Hepatocyte (in vitro differentiated cells): Measurements from ENCODE around the gene GFOD1.

Experiments used
- EZH2 ChIP-seq: fragments of 200-600 bp; sonication (generic); IDR thresholded peaks from 2 replicates; pipeline ENCODE4 v1.6.1; 2016; ENCODE audit warnings: antibody characterized with exemption, mild to moderate bottlenecking, borderline replicate concordance
- EZH2phosphoT487 ChIP-seq: fragments of 200-600 bp; sonication (generic); IDR thresholded peaks from one replicate; pipeline ENCODE4 v1.6.1; 2018; ENCODE audit warnings: antibody characterized with exemption, mild to moderate bottlenecking, low read depth, moderate library complexity; ENCODE audit not compliant: unreplicated experiment, severe bottlenecking
- TF ChIP-seq, protein P1 (sequence below): fragments of 200-600 bp; sonication (generic); IDR thresholded peaks from 2 replicates; pipeline ENCODE4 v1.5.1; 2016; ENCODE audit warnings: antibody characterized with exemption, mild to moderate bottlenecking; ENCODE audit not compliant: poor library complexity

DNA sequence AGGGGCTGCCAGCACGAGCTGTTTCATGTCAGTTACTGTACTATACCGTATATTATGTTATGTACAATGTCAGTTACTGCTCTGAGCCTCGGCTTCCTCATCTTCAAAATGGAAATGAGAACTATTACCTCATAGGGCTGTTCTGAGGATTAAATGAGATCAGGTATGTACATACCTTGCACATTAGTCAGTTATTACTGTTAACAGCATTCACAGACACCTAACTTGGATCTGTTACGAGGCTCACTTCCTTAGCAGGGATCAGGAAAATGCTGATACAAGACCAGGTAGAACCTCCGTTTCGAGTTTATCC, 89.4 kb downstream of the GFOD1 start:
- TF ChIP-seq EZH2 (no peak), EZH2phosphoT487 (no peak)
- TF ChIP-seq, protein P1, sequence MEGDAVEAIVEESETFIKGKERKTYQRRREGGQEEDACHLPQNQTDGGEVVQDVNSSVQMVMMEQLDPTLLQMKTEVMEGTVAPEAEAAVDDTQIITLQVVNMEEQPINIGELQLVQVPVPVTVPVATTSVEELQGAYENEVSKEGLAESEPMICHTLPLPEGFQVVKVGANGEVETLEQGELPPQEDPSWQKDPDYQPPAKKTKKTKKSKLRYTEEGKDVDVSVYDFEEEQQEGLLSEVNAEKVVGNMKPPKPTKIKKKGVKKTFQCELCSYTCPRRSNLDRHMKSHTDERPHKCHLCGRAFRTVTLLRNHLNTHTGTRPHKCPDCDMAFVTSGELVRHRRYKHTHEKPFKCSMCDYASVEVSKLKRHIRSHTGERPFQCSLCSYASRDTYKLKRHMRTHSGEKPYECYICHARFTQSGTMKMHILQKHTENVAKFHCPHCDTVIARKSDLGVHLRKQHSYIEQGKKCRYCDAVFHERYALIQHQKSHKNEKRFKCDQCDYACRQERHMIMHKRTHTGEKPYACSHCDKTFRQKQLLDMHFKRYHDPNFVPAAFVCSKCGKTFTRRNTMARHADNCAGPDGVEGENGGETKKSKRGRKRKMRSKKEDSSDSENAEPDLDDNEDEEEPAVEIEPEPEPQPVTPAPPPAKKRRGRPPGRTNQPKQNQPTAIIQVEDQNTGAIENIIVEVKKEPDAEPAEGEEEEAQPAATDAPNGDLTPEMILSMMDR = no peak
